DMS 273 (cell line): ENCODE results near the gene HBD.

Experiments
- DNase-seq: peaks from one replicate; lab custom pipeline; 2025; ENCODE audit not compliant: unreplicated experiment; lab: John Stamatoyannopoulos, UW

HBD gene

GRCh38 chr11:5235364-5236095 is 1.2 kb upstream of the HBD start:
- DNase-seq = no peak

- no peak for DNase-seq
These were observed 976 bp downstream of the HBD start for GRCh38 chr11:5233307-5233706.

- no peak for DNase-seq
These were observed 1.5 kb downstream of the HBD start for GRCh38 chr11:5232821-5233220.

- DNase-seq = no peak
These were observed 2.1 kb downstream of the HBD start for GRCh38 chr11:5232176-5232575.

GRCh38 chr11:5231111-5231510 is 3.2 kb downstream of the HBD start:
- DNase-seq = no peak

GRCh38 chr11:5230266-5230665 is 4.0 kb downstream of the HBD start:
- no peak for DNase-seq

GRCh38 chr11:5229796-5230195 is 4.5 kb downstream of the HBD start:
- DNase-seq = no peak

- no peak for DNase-seq
These were observed 4.9 kb downstream of the HBD start for GRCh38 chr11:5229356-5229755.

GRCh38 chr11:5228124-5228523 is 6.2 kb downstream of the HBD start:
- no peak for DNase-seq

GRCh38 chr11:5227681-5228080 is 6.6 kb downstream of the HBD start:
- no peak for DNase-seq

GRCh38 chr11:5226732-5227310 is 7.5 kb downstream of the HBD start, which contains the start of gene HBB:
Gene HBB (minus strand): TSS chr11:5227071. CDS start chr11:5227021, 50 bp downstream.
- DNase-seq = no peak

- DNase-seq = no peak
These were observed 8.8 kb downstream of the HBD start for GRCh38 chr11:5225480-5225871.

GRCh38 chr11:5224538-5225479 is 9.5 kb downstream of the HBD start:
- DNase-seq = no peak

GRCh38 chr11:5223686-5224085 is 10.6 kb downstream of the HBD start:
- DNase-seq = no peak

- no peak for DNase-seq
These were observed 11.1 kb downstream of the HBD start for GRCh38 chr11:5223146-5223545.

GRCh38 chr11:5210376-5210885 is 23.9 kb downstream of the HBD start:
- DNase-seq = no peak

- DNase-seq = peak; percentile 31
These were observed 29.5 kb downstream of the HBD start for GRCh38 chr11:5204787-5205186.

GRCh38 chr11:5203366-5203765 is 30.9 kb downstream of the HBD start:
- DNase-seq = no peak

- no peak for DNase-seq
These were observed 33.7 kb downstream of the HBD start, which contains the start of gene OR51V1 for GRCh38 chr11:5200582-5200981. Gene OR51V1 (minus strand): TSS chr11:5200682. CDS start chr11:5200682, 0 bp downstream.

- no peak for DNase-seq
These were observed 36.0 kb downstream of the HBD start for GRCh38 chr11:5198285-5198684.

GRCh38 chr11:5197536-5197935 is 36.7 kb downstream of the HBD start:
- no peak for DNase-seq
